AG04449 (cell line): ENCODE data around the gene FZR1.
A peak's percentile ranks its signal among the peaks of the same experiment; 100 is the strongest.

Experiments
- CTCF ChIA-PET: fragments of 350-600 bp; formaldehyde crosslinking; extraction: SDS; loops from one replicate; lab custom pipeline; 2021; ENCODE audit warnings: antibody characterized with exemption; lab: Yijun Ruan, JAX
- POLR2A ChIA-PET: fragments of 400-600, 350-600 bp; formaldehyde crosslinking; extraction: SDS; loops from one replicate; lab custom pipeline; 2020; ENCODE audit warnings: antibody characterized with exemption, inconsistent platforms; lab: Yijun Ruan, JAX
- DNase-seq: peaks from one replicate; pipeline ENCODE4 v3.0.0-alpha.2; 2010; ENCODE audit warnings: low read depth, low spot score
- H3K4me3 ChIP-seq: 2 replicates; pipeline ENCODE4 v1.5.1; 2011; ENCODE audit warnings: low read depth, mild to moderate bottlenecking, control low read depth, low read length
- TF ChIP-seq, protein P1 (sequence below): IDR thresholded peaks from one replicate; pipeline ENCODE4 v1.5.1; 2011; ENCODE audit warnings: mild to moderate bottlenecking, moderate library complexity, low read length, control low read depth, inconsistent platforms; ENCODE audit not compliant: insufficient read depth; ENCODE audit errors: missing control alignments

The FZR1 gene

DNA sequence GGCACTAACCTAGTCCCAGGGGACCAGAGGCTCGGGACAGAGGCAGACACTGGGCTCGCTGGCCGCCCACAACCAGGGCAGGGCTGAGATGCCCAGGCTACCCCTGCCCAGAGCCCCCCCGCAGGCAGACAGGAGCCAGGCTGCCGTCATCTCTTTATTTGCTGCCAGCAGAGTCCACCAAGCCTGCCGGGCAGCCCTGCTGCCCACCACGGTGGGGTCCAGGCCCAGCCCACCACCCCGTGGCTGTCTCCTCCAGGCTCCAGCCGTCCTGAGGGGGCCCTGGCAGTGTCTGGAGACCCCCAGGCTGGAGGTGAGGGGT is 37.9 kb downstream of the FZR1 start:
- no peak for DNase-seq
- POLR2A ChIA-PET = no interaction called here
- H3K4me3 ChIP-seq = no peak overlapping the region
- CTCF ChIA-PET = interaction anchor here (1.2 to 3.8 kb wide), 6 partner anchors 12 to 75 kb away, joined by 3 to 66 read pairs (median 16); partner anchors contain the start of gene MFSD12
- TF ChIP-seq, protein P1, sequence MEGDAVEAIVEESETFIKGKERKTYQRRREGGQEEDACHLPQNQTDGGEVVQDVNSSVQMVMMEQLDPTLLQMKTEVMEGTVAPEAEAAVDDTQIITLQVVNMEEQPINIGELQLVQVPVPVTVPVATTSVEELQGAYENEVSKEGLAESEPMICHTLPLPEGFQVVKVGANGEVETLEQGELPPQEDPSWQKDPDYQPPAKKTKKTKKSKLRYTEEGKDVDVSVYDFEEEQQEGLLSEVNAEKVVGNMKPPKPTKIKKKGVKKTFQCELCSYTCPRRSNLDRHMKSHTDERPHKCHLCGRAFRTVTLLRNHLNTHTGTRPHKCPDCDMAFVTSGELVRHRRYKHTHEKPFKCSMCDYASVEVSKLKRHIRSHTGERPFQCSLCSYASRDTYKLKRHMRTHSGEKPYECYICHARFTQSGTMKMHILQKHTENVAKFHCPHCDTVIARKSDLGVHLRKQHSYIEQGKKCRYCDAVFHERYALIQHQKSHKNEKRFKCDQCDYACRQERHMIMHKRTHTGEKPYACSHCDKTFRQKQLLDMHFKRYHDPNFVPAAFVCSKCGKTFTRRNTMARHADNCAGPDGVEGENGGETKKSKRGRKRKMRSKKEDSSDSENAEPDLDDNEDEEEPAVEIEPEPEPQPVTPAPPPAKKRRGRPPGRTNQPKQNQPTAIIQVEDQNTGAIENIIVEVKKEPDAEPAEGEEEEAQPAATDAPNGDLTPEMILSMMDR = no peak

DNA sequence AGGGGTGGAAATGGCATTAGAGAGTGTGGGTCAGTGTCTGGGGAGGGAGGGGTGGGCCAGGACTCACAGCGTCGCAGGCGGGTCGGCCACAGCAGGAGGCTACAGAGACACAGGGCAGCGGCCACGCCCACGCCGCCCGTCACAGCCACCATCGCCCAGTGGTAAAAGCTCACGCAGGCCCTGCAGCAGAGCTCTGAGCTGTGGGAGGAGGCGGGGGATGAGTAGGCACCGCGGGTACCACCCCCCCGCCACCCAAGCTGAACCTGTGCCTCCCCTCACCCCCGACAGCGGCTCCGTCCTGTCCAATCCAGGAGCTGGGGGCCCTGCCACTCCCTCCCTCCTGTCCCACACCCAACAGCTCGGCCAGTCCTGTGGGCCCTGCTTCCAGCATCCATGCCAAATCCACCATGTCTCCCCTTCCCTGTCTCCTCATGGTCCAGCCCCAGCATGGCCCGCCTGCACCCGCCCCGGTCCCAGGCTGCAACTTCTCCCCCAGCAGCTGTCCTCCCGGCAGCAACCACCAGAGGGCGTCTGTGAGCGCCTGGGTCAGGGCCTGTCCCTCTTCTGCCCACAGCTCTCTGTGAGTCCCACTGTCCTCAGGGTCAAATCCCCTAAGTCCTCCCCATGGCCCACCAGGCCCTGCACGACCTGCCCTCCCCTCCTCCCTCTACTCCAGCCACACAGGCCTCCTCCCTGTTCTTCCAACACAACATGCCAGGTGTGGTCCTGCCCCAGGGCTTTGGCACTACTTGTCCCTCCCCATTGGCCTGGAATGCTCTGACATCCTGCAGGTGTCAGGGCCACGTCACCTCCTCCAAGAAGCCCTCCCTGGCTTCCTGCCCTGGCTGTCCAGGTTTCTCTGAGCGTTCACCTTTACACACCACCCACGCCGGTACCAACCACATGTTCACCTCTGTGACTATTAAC is 38.9 kb downstream of the FZR1 start:
- POLR2A ChIA-PET = interaction anchor here (0.8 kb wide), 1 partner anchor 11 kb away, joined by 3 read pairs; no protein-coding TSS in a partner anchor
- no peak for DNase-seq
- no peak overlapping the region for H3K4me3 ChIP-seq
- TF ChIP-seq, protein P1 = peak; percentile 97
- CTCF ChIA-PET = interaction anchor here (0.7 to 3.8 kb wide), 27 partner anchors 8 to 659 kb away, joined by 3 to 66 read pairs (median 4); partner anchors contain the start of gene MFSD12

DNA sequence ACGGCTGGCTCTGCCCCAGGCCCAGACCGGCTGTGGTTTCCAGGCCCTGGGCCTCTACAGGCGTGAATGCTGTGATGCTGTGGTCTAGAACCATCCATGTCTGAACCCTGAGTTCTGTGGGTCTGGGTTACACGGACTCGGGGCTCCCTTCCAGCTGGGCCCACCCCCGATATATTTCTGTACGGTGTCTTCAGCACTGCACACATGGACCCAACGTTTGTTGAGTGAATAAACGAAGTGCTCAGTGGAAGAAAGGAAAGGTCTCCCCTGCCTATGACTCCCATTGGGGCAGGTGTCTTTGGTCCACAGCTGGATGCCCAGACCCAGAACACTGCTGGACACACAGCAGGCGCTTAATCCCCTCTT is 39.5 kb downstream of the FZR1 start:
- ChIA-PET POLR2A (no interaction called here), CTCF (interaction anchor here (1.1 to 3.8 kb wide), 20 partner anchors 9 to 659 kb away, joined by 3 to 66 read pairs (median 5); partner anchors contain the start of gene MFSD12)
- DNase-seq = no peak
- no peak overlapping the region for H3K4me3 ChIP-seq
- TF ChIP-seq, protein P1 = no peak

DNA sequence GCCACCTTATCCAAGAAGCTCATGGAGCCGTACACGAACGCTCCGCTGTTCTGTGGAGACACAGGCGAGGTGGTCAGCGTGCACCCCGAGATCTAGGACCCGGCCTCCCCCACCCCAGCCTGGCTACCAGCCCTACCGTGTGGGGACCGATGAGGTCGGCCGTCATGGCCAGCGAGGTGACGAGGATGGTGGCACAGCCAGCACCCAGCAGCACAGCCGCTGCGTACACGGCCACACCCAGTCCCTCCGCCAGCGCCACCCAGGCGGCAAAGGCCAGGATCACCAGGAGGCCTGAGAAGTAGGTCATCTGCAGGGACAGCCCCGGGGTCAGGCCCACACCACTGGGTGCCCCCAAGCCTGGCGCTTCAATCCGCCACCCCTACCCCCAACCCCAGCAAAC is 40.0 kb downstream of the FZR1 start:
- ChIA-PET POLR2A (no interaction called here), CTCF (interaction anchor here (0.8 to 3.8 kb wide), 15 partner anchors 9 to 658 kb away, joined by 3 to 66 read pairs (median 4); partner anchors contain the start of genes GIPC3 and MFSD12)
- H3K4me3 ChIP-seq = no peak overlapping the region
- no peak for DNase-seq
- TF ChIP-seq, protein P1 = no peak

DNA sequence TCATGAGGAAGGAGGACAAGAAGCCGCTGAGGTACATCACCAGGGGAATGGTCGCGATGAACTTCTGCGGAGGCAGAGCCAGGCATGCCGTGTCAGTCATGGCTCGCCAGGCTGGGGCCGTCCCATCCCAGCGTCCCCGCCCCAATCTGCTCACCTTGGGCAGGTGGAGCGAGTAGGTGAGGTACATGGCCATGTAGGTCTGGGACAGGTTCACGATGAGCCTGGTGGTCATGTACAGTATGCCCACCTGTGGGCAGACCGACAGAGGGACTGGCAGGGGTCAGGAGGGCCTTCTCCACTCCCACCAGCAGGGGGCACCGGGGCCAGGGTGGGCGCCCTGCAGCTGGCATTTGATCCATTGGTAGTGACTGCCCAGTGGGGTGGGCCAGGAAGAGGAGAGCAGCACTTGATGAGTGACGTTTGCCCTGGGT is 41.2 kb downstream of the FZR1 start:
- CTCF ChIA-PET = interaction anchor here (1.0 to 3.8 kb wide), 8 partner anchors 9 to 160 kb away, joined by 3 to 66 read pairs (median 6); partner anchors contain the start of gene MFSD12
- TF ChIP-seq, protein P1 = peak; percentile 58
- no peak for DNase-seq
- H3K4me3 ChIP-seq = no peak overlapping the region
- POLR2A ChIA-PET = no interaction called here

DNA sequence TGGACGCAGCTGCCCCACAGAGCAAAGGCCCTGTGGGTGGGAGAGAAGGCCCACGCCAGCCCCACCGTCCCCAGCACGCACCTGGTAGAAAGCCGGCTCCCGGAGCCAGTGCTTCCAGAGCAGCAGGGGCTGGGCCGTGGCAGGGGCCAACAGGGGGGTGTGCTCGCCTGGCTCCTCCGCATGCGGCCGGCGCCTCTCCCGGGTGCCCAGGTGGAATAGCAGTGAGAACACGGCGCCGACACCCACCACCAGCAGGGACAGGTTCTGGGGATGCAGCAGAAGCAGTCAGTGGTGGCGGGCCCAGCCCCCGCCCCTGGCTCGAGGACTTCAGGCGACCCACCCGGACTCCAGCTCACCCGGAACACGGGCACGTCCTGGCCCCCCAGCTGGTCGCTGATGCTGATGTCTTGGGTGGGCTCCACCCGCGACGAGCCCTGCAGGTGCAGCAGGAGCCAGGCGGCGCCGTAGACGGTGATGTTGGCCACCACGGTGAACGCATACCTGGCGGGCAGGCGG is 41.7 kb downstream of the FZR1 start:
- POLR2A ChIA-PET = no interaction called here
- no peak overlapping the region for H3K4me3 ChIP-seq
- no peak for DNase-seq
- TF ChIP-seq, protein P1 = no peak
- CTCF ChIA-PET = interaction anchor here (0.6 to 2.1 kb wide), 7 partner anchors 9 to 159 kb away, joined by 3 to 7 read pairs (median 3); no protein-coding TSS in a partner anchor
